ENCODE data around the gene IL17REL.
A peak's percentile ranks its signal among the peaks of the same experiment; 100 is the strongest.

Gene IL17REL

GRCh38 chr22:49963647-49964026, 48.9 kb downstream of the IL17REL start:
- Histone ChIP-seq H3K9ac (ENCODE audit: low read depth, low read length) (no peak overlapping the region), H3K36me3 (ENCODE audit: control insufficient read depth, insufficient read depth, low read length) (peaks cover 26% of the 10 kb centered on the region), H3K4me3 (ENCODE audit: low read depth, low read length) (no peak overlapping the region), H3K4me1 (ENCODE audit: control insufficient read depth, insufficient read depth, low read length) (no peaks in the 10 kb centered on the region), H3K9me3 (ENCODE audit: control insufficient read depth, insufficient read depth, low read length) (no peaks in the 10 kb centered on the region), H3K27me3 (ENCODE audit: control insufficient read depth, insufficient read depth, low read length) (no peaks in the 10 kb centered on the region)

DNA sequence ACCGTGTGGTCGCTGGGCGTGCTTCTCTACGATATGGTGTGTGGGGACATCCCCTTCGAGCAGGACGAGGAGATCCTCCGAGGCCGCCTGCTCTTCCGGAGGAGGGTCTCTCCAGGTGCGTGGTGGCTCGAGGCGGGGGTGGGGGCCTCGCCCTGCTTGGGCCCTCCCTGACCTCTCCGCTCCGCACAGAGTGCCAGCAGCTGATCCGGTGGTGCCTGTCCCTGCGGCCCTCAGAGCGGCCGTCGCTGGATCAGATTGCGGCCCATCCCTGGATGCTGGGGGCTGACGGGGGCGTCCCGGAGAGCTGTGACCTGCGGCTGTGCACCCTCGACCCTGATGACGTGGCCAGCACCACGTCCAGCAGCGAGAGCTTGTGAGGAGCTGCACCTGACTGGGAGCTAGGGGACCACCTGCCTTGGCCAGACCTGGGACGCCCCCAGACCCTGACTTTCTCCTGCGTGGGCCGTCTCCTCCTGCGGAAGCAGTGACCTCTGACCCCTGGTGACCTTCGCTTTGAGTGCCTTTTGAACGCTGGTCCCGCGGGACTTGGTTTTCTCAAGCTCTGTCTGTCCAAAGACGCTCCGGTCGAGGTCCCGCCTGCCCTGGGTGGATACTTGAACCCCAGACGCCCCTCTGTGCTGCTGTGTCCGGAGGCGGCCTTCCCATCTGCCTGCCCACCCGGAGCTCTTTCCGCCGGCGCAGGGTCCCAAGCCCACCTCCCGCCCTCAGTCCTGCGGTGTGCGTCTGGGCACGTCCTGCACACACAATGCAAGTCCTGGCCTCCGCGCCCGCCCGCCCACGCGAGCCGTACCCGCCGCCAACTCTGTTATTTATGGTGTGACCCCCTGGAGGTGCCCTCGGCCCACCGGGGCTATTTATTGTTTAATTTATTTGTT, 49.6 kb downstream of the IL17REL start:
- peak overlapping the region; percentile 58 for H3K4me3 ChIP-seq (ENCODE audit: low read depth, low read length)
- no peaks in the 10 kb centered on the region for H3K4me1 ChIP-seq (ENCODE audit: control insufficient read depth, insufficient read depth, low read length)
- no peaks in the 10 kb centered on the region for H3K9me3 ChIP-seq (ENCODE audit: control insufficient read depth, insufficient read depth, low read length)
- H3K27me3 ChIP-seq (ENCODE audit: control insufficient read depth, insufficient read depth, low read length) = no peaks in the 10 kb centered on the region
- peaks cover 26% of the 10 kb centered on the region for H3K36me3 ChIP-seq (ENCODE audit: control insufficient read depth, insufficient read depth, low read length)
- H3K9ac ChIP-seq (ENCODE audit: low read depth, low read length) = peak overlapping the region; percentile 56

- H3K4me1 ChIP-seq (ENCODE audit: control insufficient read depth, insufficient read depth, low read length) = no peaks in the 10 kb centered on the region
Measured at GRCh38 chr22:49962012-49962750, 50.4 kb downstream of the IL17REL start.

DNA sequence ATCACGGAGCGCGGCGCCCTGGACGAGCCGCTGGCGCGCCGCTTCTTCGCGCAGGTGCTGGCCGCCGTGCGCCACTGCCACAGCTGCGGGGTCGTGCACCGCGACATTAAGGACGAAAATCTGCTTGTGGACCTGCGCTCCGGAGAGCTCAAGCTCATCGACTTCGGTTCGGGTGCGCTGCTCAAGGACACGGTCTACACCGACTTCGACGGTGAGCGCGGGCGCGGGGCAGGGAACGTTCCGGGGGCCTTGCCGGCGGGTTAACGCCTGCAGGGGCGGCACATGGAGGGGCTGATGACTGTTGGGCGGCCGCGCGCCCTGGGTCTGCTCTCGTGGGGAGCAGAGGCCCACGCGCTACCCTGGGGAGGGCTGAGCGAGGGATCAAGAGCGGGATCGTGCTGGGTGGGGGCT, 51.0 kb downstream of the IL17REL start:
- H3K9me3 ChIP-seq (ENCODE audit: control insufficient read depth, insufficient read depth, low read length) = no peaks in the 10 kb centered on the region
- H3K36me3 ChIP-seq (ENCODE audit: control insufficient read depth, insufficient read depth, low read length) = peaks cover 24% of the 10 kb centered on the region
- H3K4me3 ChIP-seq (ENCODE audit: low read depth, low read length) = peak overlapping the region; percentile 82
- H3K27me3 ChIP-seq (ENCODE audit: control insufficient read depth, insufficient read depth, low read length) = no peaks in the 10 kb centered on the region
- no peaks in the 10 kb centered on the region for H3K4me1 ChIP-seq (ENCODE audit: control insufficient read depth, insufficient read depth, low read length)
- peak overlapping the region; percentile 70 for H3K9ac ChIP-seq (ENCODE audit: low read depth, low read length)

More at GRCh38 chr22:49962012-49962750, 50.4 kb downstream of the IL17REL start:
- Histone ChIP-seq H3K4me3 (ENCODE audit: low read depth, low read length) (peak overlapping the region; percentile 82), H3K9me3 (ENCODE audit: control insufficient read depth, insufficient read depth, low read length) (no peaks in the 10 kb centered on the region), H3K36me3 (ENCODE audit: control insufficient read depth, insufficient read depth, low read length) (peaks cover 24% of the 10 kb centered on the region), H3K27me3 (ENCODE audit: control insufficient read depth, insufficient read depth, low read length) (no peaks in the 10 kb centered on the region), H3K9ac (ENCODE audit: low read depth, low read length) (peak overlapping the region; percentile 70)

GRCh38 chr22:49961005-49961600, 51.5 kb downstream of the IL17REL start:
- H3K4me3 ChIP-seq (ENCODE audit: low read depth, low read length) = peak overlapping the region; percentile 82
- no peaks in the 10 kb centered on the region for H3K27me3 ChIP-seq (ENCODE audit: control insufficient read depth, insufficient read depth, low read length)
- H3K9me3 ChIP-seq (ENCODE audit: control insufficient read depth, insufficient read depth, low read length) = no peaks in the 10 kb centered on the region
- peaks cover 24% of the 10 kb centered on the region for H3K36me3 ChIP-seq (ENCODE audit: control insufficient read depth, insufficient read depth, low read length)
- H3K9ac ChIP-seq (ENCODE audit: low read depth, low read length) = peak overlapping the region; percentile 70
- H3K4me1 ChIP-seq (ENCODE audit: control insufficient read depth, insufficient read depth, low read length) = no peaks in the 10 kb centered on the region

GRCh38 chr22:49960159-49961004, 52.2 kb downstream of the IL17REL start, which contains the start of gene PIM3:
Gene PIM3 (plus strand): TSS chr22:49960772. CDS start chr22:49960948, 176 bp downstream.
- H3K27me3 ChIP-seq (ENCODE audit: control insufficient read depth, insufficient read depth, low read length) = no peaks in the 10 kb centered on the region
- peak within 1 kb of the TSS; percentile 82 for H3K4me3 ChIP-seq (ENCODE audit: low read depth, low read length)
- H3K36me3 ChIP-seq (ENCODE audit: control insufficient read depth, insufficient read depth, low read length) = peaks cover 24% of the 10 kb centered on the region
- peak within 1 kb of the TSS; percentile 70 for H3K9ac ChIP-seq (ENCODE audit: low read depth, low read length)
- H3K9me3 ChIP-seq (ENCODE audit: control insufficient read depth, insufficient read depth, low read length) = no peaks in the 10 kb centered on the region
- no peaks in the 10 kb centered on the region for H3K4me1 ChIP-seq (ENCODE audit: control insufficient read depth, insufficient read depth, low read length)

DNA sequence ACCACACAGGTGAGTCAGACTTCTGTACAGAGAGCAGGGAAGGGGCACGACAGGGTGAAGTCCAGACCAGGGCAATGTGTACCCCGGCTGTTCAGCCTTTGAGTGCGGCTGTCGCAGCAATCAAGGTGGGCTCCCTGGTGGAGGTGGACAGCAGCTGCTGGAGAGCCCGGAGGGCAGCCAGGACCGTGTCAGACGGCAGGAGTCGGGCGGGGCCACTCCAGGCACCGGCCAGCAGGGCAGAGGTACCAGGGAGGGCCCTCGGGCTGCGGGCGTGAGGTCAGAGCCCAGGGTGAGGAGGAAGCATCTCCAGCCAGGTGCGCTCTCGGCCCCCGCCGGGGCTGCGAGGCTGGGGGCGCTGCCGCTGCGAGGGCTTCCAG, 52.8 kb downstream of the IL17REL start:
- Histone ChIP-seq H3K9ac (ENCODE audit: low read depth, low read length) (peak overlapping the region; percentile 56), H3K36me3 (ENCODE audit: control insufficient read depth, insufficient read depth, low read length) (peaks cover 21% of the 10 kb centered on the region), H3K4me3 (ENCODE audit: low read depth, low read length) (peak overlapping the region; percentile 82), H3K9me3 (ENCODE audit: control insufficient read depth, insufficient read depth, low read length) (no peaks in the 10 kb centered on the region), H3K4me1 (ENCODE audit: control insufficient read depth, insufficient read depth, low read length) (no peaks in the 10 kb centered on the region), H3K27me3 (ENCODE audit: control insufficient read depth, insufficient read depth, low read length) (no peaks in the 10 kb centered on the region)

DNA sequence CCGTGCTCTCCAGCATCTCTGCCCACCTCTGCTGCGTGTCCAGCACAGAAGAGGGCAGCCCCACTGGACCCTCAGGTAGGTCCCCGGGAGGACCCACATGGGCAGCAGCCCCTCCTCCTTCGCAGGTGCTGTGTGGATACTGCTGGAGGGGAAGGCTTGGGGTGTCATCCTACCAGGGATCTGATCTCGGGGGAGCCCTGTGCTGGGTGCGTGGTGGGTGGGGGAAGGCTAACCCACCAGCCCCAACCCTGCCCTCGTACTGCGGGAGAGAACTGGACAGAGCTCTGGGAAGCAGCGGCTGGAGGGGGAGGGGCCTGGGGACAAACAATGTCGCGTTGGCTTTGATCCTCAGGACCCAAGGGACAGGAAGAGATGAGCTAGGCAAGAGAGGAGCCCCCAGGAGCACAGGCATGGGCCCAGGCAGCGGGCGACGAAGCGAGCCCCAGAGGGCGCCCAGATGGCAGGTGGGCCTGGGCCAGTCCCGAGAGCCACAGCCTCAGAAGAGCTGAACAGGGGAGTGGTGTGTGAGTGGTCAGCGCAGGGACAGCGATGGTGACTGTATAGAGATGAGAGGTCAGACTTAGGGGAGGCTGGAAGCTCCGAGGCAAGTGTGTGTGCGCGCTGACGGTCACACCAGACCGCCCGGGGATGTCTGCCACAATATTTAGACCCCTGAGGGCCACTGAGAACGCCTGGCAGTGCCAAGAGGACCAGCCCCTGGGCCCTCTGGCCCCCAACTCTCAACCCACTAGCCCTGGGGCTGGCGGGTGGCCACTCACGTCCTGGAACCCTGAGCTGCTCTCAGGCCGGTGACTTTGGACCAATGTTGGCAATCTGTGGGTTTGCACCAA, 53.4 kb downstream of the IL17REL start:
- Histone ChIP-seq H3K9ac (ENCODE audit: low read depth, low read length) (no peak overlapping the region), H3K27me3 (ENCODE audit: control insufficient read depth, insufficient read depth, low read length) (no peaks in the 10 kb centered on the region), H3K4me1 (ENCODE audit: control insufficient read depth, insufficient read depth, low read length) (no peaks in the 10 kb centered on the region), H3K9me3 (ENCODE audit: control insufficient read depth, insufficient read depth, low read length) (no peaks in the 10 kb centered on the region), H3K36me3 (ENCODE audit: control insufficient read depth, insufficient read depth, low read length) (peaks cover 20% of the 10 kb centered on the region), H3K4me3 (ENCODE audit: low read depth, low read length) (peak overlapping the region; percentile 82)

DNA sequence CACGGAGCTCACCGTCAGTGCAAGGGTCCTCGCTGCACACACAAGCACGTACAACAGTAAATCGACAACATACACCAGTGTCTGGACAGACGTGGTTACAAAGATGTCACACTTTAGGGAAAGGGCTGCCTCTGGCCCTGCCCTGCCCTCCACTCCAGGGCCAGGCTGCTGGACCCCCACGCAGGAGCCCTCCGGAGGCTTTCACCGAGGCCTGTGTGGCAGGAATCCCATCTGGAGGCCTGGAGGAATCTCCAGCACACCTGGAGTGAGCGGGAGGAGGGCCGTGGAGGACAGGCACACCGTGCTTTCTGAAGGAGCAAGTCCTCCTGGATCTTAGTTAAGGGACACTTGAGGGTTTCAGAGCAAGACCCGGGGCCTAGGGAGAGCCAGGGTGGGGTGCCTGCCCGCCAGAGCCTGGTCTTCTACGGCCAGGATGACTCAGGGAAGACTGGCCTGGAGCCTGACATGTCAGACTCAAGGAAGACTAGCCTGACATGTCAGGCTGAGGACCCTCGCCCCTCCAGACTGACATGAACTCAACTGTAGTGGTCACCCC, 54.1 kb downstream of the IL17REL start:
- Histone ChIP-seq H3K4me3 (ENCODE audit: low read depth, low read length) (no peak overlapping the region), H3K36me3 (ENCODE audit: control insufficient read depth, insufficient read depth, low read length) (peaks cover 15% of the 10 kb centered on the region), H3K4me1 (ENCODE audit: control insufficient read depth, insufficient read depth, low read length) (no peaks in the 10 kb centered on the region), H3K9ac (ENCODE audit: low read depth, low read length) (no peak overlapping the region), H3K9me3 (ENCODE audit: control insufficient read depth, insufficient read depth, low read length) (no peaks in the 10 kb centered on the region), H3K27me3 (ENCODE audit: control insufficient read depth, insufficient read depth, low read length) (no peaks in the 10 kb centered on the region)

- Histone ChIP-seq H3K36me3 (ENCODE audit: control insufficient read depth, insufficient read depth, low read length) (peaks cover 9% of the 10 kb centered on the region), H3K4me1 (ENCODE audit: control insufficient read depth, insufficient read depth, low read length) (no peaks in the 10 kb centered on the region), H3K9me3 (ENCODE audit: control insufficient read depth, insufficient read depth, low read length) (no peaks in the 10 kb centered on the region), H3K4me3 (ENCODE audit: low read depth, low read length) (no peak overlapping the region), H3K9ac (ENCODE audit: low read depth, low read length) (no peak overlapping the region), H3K27me3 (ENCODE audit: control insufficient read depth, insufficient read depth, low read length) (no peaks in the 10 kb centered on the region)
Measured at GRCh38 chr22:49957826-49958365, 54.7 kb downstream of the IL17REL start.
